Measurements from ENCODE around the gene ZNF496.
"Not testable (repeated sequence)": the region's sequence is repeated elsewhere in the genome, so short reads cannot be mapped to it uniquely, and the experiment has no call there.

ZNF496 gene

DNA sequence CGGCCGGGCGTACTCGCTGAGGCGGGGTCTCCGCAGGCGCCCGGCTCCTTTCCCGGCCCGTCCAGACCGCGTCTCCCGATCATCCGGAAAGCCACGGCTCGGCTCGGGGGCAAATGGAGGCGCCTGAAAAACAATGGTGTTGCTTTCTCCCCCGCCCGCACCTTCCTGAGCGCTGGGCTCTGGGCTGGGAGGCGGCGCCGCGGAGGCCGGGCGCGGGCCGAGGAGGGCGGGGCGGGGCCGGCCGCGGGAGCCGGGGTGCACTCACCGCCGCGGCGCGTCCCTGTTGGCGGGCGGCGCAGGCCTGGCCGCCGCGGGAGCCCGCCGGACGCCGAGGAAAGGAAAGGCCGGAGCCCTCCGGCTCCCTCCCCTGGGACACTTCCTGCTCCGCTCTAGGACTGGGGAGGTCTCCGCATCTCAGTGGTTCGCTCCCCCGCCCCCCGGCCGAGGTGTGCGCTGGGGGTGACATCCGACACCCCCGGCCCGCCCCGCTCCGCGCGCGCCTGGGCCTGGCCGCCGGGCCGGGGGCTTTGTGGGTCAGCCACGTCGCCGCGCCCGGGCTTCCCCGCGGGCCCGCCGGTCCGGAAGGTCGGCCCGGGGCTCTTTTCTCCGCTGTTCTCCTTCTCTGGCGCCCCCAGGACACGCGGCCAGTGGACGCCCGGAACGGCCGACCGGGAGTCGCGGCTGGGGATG, at the start of gene ZNF496:
Gene ZNF496, minus strand, starts transcription at position 343 of the 690 bp plus-strand sequence. CDS start 2,289 bp downstream, outside the sequence.
- peak; percentile 41 for DNase-seq (ENCODE audit: low read depth)

DNA sequence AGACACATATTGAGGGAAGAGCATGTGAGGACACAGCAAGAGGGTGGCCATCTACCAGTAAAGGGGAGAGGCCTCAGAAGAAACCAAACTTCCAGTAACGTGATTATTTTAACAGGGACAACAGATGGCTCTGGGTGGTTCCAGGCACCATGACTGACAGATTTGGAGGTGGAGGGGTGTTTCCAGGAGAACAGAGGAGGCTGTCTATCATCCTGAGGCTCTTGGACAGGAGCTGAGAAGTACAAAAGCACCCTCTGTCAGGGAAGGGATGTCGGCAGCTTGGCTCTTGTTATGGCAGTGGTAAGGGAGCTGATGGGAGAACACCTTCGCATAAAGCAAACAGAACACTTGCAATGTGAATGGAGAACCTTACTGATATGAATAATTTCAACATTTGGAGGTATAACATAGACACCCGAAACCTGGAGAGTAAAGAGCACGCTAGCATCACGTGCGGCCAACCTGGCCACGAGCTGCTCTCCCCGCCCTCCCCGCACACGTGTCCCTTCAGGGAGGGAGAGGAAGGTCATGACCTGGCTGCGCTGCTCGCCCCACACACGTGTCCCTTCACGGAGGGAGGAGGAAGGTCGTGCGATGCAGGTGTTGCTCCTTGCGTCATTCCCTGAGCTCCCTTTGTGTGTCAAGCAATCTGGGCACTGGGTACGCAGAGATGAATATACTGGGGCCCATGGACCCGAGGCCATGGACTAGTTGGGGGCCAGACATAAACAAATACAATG, 46.8 kb upstream of the ZNF496 start:
- no peak for DNase-seq (ENCODE audit: low read depth)

DNA sequence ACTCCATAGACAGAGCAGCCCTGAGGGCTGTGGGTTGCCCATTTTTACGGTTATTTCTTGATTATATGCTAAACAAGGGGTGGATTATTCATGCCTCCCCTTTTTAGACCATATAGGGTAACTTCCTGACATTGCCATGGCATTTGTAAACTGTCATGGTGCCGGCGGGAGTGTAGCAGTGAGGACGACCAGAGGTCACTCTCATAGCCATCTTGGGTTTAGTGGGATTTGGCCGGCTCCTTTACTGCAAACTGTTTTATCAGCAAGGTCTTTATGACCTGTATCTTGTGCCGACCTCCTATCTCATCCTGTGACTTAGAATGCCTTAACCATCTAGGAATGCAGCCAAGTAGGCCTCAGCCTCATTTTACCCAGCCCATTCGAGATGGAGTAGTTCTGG, 46.0 kb upstream of the ZNF496 start:
- not testable (repeated sequence) for DNase-seq (ENCODE audit: low read depth)

DNA sequence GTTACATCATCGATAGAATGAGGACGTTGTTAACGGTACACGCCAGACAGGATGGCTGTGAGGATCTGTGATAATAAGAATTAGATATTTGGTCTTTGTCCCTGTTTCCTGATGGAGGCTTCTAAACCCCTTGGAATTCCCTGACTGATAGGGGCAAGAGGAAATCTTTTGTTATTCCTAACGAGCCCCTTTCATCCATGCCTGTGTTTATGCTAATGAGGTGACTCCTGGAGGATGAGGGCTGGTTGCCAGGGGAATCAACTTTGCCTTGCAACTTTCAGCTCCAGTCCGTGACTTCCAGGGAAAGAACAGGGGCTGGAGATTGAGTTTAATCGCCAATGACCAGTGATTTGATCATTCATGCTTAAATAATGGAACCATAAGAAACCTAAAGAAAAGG, 45.0 kb upstream of the ZNF496 start:
- no peak for DNase-seq (ENCODE audit: low read depth)

DNA sequence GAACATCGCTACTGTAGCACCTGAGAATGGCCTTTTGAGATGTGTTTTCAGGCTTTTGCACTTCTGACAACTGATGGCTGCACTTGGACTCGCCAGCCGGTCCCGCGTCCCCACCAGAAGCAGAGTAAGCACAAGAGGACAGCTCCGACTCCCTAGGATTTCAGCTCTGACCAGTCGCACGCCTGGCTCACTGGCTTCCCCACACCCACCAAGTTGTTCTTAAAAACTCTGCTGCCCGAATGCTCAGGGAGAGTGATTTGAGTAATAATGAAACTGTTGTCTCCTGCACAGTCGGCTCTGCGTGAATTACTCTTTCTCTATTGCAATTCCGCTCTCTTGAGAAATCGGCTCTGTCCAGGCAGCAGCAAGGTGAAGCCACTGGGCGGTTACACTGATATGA, 44.1 kb upstream of the ZNF496 start:
- DNase-seq (ENCODE audit: low read depth): no peak

DNA sequence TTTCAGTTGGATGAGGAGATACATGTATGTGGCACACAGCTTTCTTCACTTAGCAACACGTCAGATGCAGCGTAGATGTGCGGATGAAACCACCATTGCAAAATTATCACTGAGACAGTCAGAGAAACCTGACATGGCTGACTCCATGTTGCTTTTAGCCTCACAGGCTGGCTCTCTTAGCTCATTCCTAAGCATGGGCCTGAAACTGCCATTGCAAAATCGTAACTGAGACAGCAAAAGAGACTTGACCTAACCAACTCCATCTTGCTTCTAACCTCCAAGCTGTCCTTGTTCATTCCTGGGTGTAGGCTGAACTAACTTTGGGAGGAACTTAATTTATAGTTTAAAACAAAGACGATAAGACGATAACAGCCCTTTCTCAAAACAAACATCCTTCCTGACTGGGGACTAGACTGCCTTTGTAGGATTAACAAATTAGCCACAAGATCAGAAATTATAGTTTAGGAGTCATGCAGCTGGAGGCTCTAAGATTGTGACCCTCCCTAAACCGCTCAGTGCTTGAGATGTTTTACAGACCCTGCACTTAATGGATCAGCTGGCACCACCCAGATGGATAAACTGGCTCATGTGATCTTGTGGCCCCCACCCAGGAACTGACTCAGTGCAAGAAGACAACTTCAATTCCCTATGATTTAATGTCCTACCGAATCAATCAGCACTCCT, 43.1 kb upstream of the ZNF496 start:
- DNase-seq (ENCODE audit: low read depth): not testable (repeated sequence)

DNA sequence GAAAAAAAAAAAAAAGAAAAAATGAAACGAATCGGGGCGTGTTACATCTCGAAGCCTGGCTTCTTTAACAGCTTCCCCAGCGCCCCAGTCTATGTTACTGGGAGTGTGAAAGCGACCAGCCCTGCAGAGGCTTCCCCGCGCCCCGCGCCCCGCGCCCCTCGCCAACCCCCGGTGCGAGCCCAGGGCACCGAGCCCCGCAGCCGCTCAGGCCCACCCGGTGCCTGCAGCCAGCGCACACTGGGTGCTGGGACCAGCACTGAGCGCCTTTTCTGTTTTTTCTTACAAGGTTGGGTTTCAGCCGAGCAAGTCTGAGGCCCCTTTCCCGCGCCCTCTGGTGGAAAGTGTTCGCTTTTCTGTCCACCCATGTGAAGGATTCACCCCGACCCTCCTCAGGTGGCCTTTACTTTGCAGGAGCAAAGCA, 42.1 kb upstream of the ZNF496 start:
- peak; percentile 36 for DNase-seq (ENCODE audit: low read depth)

DNA sequence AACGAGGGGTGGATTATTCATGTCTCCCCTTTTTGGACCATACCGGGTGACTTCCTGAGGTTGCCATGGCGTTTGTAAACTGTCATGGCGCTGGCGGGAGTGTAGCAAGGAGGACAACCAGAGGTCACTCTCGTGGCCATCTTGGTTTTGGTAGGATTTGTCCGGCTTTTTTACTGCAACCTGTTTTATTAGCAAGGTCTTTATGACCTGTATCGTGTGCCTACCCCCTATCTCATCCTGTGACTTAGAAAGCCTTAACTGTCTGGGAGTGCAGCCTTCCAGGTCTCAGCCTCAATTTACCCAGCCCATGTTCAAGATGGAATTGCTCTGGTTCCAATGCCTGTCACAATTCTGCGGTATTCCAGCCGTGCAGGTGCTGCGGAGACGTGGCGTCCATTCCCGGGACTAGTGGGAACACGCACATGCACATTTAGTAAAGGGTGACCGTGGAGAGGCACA, 40.2 kb upstream of the ZNF496 start:
- DNase-seq (ENCODE audit: low read depth): no peak

DNA sequence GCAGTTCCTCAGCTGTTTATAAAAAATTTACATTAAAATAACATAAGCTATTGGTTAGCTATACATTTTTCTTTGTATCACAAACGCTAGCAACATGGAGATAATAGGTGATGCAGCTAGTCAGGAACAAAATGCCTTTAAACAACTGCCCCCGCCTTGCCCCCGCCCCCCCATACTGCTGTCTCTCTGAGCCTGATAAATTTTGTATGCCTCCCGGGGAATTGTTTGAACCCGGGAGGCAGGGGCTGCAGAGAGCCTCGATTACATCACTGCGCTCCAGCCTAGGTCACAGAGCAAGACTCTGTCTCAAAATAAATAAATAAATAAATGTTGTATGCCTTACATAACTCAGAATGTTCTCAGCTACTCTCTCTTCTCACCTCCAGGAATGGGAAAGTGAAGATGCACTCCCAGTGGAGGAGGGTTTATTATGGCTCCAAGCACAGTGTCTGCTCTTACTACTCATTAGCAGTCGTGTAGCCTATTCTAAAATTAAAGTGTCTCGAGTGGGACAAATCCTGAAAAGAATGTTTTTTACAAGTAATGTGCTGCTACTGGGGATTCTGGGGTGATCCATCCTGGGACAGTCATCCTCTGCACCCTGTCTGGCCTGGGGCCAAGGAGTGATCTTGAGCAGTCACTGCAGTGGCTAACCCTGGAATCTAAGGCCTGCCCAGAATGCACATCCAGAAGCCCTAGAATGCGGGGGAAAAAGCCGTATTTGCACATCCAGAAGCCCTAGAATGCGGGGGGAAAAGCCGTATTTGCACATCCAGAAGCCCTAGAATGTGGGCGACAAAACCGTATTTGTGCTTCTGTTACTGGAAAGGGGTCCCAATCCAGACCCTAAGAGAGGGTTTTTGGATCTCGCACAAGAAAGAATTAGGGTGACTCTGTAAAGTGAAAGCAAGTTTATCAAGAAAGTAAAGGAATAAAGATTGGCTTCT, 39.4 kb upstream of the ZNF496 start:
- no peak for DNase-seq (ENCODE audit: low read depth)

DNA sequence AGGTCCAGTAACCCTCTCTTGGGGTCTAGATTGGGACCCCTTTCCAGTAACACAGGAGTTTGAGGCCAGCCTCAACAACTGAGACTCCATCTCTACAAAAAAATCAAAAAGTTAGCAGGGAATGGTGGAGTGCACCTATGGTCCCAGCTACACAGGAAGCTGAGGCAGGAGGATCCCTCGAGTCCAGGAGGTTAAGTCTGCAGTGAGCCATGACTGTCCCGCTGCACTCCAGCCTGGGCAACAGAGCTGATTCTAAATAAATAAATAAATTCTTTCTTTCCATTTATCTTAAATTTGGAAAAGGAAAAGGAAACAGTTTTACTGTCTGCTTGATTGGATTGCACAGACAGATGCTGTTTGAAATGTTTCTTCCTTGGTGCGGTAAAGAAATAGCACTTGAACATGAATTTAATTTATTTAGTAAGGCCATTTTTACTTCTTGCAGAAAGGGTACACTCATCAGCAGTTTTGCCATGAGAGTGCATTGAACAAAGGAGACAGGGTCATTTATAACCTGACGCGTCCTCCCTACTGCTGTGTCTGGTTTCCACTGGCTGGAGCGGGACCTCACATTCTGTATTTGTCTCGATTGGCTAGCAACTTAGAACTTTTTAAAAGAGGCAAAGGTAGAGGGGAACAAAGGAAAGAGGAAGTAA, 37.0 kb upstream of the ZNF496 start:
- no peak for DNase-seq (ENCODE audit: low read depth)

DNA sequence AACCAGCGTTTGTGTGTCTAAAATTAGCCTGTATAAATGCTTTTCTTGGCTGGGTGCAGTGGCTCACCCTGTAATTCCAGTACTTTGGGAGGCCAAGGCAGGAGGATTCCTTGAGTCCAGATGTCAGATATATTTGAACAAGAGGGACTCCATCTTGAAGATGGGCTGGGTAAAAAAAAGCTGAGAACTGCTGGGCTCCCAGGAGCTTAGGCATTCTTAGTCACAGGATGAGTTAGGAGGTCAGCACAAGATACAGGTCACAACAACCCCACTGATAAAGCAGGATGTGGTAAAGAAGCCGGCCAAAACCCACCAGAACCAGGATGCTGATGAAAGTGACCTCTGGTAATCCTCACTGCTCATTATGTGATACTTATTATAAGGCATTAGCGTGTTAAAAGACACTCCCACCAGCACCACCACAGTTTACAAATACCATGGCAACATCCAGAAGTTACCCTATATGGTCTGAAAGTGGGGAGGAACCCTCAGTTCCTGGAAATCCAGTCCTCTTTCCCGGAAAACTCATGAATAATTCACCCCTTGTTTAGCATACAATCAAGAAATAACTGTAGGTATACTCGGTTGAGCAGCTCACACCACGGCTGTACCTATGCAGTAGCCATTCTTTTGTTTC, 36.2 kb upstream of the ZNF496 start:
- no peak for DNase-seq (ENCODE audit: low read depth)

DNA sequence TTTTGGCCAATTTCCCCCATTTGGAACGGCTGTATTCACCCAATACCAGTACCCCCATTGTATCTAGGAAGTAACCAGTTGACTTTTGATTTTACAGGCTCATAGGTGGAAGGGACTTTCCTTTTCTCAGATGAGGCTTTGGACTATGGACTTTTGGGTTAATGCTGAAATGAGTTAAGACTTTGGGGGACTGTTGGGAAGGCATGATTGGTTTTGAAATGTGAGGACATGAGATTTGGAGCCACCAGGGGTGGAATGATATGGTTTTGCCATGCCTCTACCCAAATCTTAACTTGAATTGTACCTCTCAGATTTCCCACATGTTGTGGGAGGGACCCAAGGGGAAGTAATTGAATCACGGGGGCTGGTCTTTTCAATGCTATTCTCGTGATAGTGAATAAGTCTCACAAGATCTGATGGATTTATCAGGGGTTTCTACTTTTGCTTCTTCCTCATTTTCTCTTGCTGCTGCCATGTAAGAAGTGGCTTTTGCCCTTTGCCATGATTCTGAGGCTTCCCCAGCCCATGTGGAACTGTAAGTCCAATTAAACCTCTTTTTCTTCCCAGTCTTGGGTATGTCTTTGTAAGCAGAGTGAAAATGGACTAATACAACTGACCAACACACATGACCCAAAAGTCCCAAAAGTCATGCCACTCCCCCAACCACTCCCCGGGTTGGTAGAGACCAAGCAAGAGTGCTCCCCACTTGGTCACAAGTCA, 35.4 kb upstream of the ZNF496 start:
- DNase-seq (ENCODE audit: low read depth): no peak

DNA sequence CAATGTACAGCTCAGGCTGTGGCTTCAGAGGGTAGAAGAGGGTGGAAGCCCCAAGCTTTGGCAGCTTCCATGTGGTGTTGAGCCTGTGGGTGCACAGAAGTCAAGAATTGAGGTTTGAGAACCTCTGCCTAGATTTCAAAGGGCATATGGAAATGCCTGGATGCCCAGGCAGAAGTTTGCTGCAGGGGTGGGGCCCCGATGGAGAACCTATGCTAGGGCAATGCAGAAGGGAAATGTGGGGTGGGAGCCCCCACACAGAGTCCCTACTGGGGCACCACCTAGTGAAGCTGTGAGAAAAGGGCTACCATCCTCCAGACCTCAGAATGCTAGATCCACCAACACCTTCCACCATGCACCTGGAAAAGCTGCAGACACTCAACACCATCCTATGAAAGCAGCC, 34.7 kb upstream of the ZNF496 start:
- DNase-seq (ENCODE audit: low read depth): not testable (repeated sequence)

DNA sequence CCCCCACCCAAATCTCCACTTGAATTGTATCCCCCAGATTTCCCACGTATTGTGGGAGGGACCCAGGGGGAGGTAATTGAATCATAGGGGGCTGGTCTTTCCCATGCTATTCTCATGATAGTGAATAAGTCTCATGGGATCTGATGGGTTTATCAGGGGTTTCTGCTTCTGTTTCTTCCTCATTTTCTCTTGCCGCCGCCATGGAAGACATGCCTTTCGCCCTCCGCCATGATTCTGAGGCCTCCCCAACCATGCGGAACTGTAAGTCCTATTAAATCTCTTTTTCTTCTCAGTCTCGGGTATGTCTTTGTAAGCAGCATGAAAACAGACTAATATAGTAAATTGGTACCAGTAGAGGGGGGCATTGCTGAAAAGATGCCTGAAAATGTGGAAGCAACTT, 33.4 kb upstream of the ZNF496 start:
- DNase-seq (ENCODE audit: low read depth): no peak

DNA sequence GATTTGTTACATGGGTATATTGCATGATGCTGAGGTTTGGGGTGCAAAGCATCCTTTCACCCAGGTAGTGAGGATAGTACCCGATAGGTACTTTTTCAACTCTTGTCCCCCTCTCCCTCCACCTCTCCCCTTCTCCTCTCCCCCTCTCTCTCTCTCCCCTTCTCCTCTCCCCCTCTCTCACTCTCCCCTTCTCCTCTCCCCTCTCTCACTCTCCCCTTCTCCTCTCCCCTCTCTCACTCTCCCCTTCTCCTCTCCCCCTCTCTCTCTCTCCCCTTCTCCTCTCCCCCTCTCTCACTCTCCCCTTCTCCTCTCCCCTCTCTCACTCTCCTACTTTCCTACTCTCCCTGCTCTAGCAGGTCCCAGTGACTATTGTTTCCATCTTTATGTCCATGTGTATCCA, 31.3 kb upstream of the ZNF496 start:
- not testable (repeated sequence) for DNase-seq (ENCODE audit: low read depth)

DNA sequence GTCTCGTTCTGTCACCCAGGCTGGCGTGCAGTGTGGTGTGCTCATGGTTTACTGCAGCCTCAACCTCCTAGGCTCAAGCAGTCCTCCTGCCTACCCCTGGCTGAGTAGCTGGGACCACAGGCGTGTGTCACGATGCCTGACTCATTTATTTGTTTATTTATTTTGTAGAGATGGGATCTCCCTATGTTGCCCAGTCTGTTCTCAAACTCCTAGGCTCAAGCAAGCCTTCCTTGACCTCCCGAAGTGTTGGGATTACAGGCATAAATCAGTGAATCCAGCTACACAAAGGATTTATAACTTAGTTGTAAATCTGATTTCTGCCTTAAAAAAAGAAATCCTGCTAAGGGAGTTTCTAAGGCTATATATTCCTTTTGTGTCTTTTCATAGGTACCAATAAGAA, 30.5 kb upstream of the ZNF496 start:
- DNase-seq (ENCODE audit: low read depth): no peak

DNA sequence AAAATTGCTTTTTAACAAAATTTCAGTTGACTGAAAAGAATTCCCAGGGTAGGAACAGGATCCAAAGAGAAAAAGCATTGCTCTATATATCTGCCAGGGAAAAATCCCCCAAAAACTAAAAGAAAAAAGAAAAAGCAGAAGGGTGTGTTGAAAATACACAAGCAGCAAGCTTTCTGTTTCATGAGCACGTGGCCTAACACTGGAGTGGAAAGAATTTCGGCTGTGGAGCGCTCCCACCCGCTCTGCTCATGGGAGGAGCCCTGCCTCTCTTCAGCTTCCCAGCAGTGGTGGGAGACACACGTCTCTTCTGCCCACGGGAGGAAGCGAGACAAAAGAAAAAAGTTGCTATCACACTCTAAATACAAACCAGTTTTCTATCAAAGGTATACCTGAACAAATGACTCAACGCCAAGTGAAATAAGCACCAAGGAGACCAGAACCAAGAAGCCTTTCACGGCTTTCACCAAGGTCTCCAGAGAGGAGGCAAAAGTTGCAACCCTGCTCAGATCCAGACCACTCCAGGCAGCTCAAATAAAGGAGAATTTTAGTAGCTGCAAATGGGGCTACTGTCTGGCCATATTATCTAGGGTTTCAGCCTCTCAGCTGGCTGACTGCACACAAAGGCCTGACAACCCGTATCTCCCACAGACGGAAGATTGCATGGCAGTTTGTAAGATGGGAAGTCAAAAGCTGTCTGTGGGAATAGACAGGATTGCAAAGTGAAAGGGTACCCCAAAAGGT, 29.5 kb upstream of the ZNF496 start:
- peak; percentile 13 for DNase-seq (ENCODE audit: low read depth)

DNA sequence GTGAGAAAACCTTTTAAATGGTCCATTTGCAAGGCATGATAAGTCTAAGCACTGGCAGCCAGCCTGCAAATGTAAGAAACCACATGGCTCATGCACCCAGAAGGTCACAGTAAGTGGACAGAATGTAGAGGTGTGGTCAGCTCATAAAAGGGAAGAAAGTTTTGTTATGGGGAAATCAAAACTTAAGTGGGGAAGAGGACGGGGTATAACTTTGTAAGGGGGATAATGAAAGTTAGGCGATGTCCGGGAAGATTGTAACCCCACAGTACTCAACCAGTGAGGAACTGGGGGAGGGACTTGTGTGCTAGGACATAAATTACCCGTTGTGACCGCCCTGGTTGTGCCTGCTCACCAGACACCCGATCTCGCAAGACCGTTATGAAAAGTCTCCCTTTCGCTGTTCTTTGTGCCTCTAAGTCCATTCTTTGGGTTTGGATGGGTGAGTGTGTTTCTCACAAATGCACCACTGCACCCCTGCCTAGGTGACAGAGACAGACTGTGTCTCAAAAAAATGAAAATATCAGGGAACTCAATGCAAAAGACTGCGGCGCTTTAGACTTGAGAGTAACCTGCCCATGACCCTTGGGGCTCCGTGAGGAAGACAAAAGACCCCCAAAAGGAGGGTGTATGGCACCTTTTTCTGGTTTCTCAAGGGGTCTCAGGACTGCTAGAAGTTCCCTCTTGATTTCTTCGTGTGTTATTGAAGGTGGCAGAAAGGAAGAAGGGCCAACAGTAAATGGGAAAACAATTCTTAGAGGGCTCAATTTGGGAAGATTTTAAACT, 28.6 kb upstream of the ZNF496 start:
- no peak for DNase-seq (ENCODE audit: low read depth)

DNA sequence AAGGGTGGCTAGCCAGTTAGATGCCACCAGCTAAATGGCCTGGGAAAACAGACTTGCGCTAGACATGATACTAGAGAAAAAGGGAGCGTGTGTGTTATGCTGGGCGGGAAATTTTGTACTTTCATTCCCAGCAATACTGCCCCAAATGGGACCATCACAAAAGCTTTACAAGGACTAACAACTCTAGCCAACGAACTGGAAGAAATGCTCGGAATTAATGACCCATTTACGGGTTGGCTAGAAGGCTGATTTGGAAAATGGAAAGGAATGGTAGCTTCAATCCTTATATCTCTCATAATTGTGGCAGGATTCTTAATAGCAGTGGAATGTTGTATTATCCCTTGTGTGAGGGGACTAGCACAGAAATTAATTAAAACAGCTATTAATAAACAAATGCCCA, 27.9 kb upstream of the ZNF496 start:
- DNase-seq (ENCODE audit: low read depth): no peak

All from stimulated activated CD4-positive, alpha-beta T cell treated with anti-CD3 and anti-CD28 coated beads, Interleukin-2, amount 100 ng/mL, for 4 hours (primary cell).